GM15510 (cell line): ENCODE measurements around the gene MEIS3.

Experiments
- POLR2A ChIP-seq: IDR thresholded peaks from 3 replicates; pipeline ENCODE4 v1.6.1; 2011; ENCODE audit warnings: borderline replicate concordance; ENCODE audit not compliant: insufficient read length; ENCODE audit errors: extremely low read depth

MEIS3 gene

DNA sequence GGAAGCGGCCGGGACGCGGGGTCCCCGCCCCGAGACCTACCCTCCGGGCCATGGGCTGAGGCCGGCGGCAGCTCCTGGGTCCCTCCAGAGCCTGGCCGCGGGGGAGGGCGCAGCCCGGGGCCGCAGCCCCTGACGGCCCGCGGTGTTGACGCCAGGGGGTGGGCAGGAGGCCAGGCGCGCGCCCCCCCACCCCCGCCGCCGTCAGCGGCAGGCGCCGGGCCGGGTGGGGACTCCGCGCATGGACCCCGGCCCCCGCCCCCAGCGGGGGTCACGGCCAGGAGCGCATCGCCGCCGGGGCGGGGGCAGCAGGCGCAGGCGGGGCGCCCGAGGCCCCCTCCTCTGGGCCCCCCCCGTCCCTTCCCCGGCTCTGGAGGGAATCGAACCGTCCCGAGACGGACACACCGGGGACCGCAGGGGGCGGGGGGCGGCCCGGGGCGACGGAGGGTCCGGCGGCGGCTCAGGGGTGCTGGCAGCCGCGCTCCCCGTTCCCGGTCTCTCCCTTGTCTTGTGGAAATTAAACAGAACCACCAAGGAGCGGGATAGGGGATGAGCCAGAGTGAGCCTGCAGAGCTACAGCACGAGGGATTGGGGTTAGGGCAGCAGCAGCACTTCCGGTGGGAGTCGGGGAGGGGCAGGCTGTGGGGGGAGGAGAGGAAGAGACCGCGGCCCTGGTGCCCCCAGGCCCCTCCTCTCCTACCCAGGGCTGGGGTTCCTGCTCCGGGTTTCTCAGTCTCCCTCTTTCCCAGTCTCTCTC, at the start of gene MEIS3:
Gene MEIS3 (minus strand): TSS at position 498 of the 754 bp plus-strand sequence. CDS start 446 bp downstream, at position 52.
- TF ChIP-seq POLR2A = no peak

DNA sequence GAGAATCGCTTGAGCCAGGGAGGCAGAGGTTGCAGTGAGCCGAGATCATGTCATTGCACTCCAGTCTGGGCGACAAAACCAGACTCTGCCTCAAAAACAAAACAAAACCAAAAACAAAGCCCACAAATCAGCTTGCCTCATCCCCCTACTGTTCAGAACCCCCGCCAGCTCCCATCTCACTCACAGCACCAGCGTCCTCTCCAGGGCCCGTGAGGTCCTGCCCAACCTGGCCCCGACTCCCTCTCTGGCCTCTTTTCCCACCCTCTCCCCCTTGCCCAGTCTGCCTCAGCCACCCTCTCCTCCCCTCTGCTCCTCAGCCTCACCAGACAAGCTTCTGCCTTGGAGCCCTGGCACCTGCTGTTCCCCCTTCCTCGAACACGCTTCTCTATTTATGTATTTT, 48.6 kb upstream of the MEIS3 start:
- TF ChIP-seq POLR2A = no peak

GRCh38 chr19:47465957-47466356, 46.6 kb upstream of the MEIS3 start:
- no peak for TF ChIP-seq POLR2A

- no peak for TF ChIP-seq POLR2A
Observed at GRCh38 chr19:47464675-47465419, 45.5 kb upstream of the MEIS3 start.

DNA sequence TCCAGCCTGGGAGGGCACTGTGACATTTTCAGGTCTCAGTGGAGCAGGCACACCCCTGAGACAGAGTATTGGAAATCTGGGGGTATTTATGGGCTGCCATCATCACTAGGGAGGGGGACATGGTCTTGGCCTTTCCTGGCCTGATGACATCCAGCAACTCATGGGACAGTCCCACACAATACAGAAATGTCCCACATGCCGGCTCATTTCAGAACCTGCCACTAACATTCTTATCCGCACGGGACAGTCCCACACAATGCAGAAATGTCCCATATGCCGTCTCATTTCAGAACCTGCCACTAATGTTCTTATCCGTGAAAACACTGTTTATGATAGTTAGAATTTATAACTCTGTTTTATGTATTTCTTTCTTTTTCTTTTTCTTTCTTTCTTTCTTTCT, 42.5 kb upstream of the MEIS3 start:
- no peak for TF ChIP-seq POLR2A

DNA sequence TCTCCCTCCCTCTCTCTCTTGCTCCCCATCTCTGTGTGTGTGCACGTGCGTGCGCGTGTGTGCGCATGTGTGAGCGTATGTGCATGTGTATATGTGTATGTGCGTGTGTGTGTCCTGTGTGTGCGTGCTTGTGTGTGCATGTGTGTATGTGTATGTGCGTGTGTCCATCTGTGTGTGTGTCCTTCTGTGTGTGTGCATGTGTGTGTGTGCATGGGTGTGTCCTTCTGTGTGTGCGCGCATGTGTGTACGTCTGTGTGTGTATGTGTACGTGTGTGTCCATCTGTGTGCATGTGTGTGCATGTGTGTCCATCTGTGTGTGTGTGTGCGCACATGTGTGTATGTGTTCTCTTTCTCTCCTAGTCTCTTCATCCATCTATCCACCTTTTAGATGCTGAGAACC, 40.1 kb upstream of the MEIS3 start:
- no peak for TF ChIP-seq POLR2A

DNA sequence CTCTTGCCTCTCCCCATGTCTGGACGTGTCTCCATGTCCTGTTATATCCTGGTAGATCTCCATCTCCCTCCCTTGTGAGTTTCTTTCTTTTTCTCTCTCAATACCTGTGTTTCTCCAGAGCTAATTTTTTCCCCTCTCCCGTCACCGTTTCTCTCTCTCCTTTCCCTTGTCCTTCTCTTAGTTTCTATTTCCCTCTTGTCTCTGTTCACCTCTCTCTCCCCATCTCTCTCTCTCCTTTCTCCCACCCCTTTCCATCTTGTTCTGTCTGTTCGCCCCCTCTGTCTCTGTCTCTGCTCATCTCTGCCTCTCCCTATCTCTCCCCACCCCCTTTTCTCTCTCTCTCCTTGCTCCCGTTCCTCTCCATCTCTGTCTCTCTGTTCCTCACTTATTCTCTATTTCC, 39.3 kb upstream of the MEIS3 start:
- TF ChIP-seq POLR2A = no peak

DNA sequence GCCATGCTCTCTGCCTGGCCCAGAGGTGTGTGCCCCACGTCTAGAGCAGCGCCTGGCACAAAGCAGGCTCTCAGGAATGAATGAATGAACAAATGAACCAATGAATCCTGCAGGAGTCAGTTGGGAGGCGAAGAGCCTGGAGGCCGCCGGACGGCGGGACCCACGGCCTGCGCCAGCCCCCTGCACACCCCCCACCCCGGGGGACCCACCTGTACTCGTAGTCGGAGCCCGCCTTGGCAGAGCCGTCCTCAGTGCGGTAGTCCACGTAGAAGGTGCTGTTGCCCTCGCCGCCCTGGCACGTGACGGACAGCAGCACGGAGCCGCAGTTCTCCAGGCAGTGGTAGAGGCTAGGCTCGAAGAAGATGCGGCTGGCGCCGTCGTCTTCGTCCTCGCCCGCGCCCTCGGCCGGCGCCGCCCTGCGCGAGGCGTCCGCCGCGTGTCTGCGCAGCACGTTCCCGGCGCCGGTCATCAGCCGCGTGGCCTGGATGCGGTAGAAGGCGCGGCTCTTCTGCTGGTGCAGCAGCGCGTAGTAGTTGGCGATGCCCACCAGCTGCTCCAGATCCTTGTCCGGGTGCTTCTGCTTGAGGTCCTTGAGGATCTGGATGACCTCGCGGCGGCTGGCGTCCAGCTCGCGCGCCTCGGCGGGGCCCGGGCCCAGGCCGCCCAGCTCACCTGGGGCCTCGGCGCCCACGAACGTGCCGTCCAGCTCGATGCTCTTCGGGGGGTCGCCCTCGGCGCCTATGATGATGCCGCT, 37.6 kb upstream of the MEIS3 start:
- TF ChIP-seq POLR2A = no peak

DNA sequence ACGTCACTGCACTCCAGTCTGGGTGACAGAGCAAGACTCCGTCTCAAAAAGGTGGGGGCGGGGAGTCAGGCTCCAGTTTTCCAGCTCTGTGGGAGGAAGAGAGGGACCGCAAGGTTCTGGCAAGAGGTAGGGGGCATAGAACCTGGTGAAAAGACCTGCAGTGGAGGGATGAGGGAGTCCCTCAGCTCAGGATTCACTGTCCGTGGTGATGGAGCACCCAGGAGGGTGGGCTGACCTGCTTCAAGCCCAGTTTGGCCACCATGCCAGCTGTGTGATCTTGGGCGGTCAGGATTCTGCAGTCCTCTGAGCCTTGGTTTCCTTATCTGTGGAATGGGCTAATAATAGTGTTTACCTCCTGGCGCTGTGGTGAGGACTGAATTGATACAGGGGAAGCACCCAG, 31.2 kb upstream of the MEIS3 start:
- TF ChIP-seq POLR2A = no peak

- TF ChIP-seq POLR2A = no peak
Observed at GRCh38 chr19:47448360-47448727, 29.0 kb upstream of the MEIS3 start.

GRCh38 chr19:47447470-47448359, 28.4 kb upstream of the MEIS3 start:
- TF ChIP-seq POLR2A = no peak

GRCh38 chr19:47446534-47447469, 27.5 kb upstream of the MEIS3 start:
- no peak for TF ChIP-seq POLR2A

GRCh38 chr19:47445937-47446402, 26.6 kb upstream of the MEIS3 start:
- TF ChIP-seq POLR2A = no peak

DNA sequence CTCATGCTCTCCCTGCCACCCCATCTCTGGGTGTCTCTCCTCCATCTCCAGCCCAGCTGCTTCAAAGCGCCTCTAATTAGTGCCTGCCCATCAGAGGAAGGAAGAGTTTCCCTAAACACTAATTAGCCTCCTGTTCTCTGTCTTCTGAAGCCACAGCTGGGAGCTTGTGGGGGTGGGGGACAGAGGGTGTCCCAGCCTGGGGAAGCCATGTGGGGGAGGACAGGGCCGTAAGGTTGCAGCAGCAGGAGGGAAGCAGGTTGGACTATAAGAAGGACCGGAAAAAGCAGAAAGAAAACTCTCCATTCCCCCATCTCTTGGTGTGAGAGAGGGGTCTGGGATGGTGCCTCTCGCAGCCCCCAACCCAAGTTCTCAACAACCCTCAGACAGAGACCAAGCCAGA, 26.2 kb upstream of the MEIS3 start:
- TF ChIP-seq POLR2A = no peak

GRCh38 chr19:47444388-47444821, 25.1 kb upstream of the MEIS3 start:
- no peak for TF ChIP-seq POLR2A
